NB4 (cell line): ENCODE measurements around the gene DIPK1C.
"Not testable (repeated sequence)": the region's sequence is repeated elsewhere in the genome, so short reads cannot be mapped to it uniquely, and the experiment has no call there.

Experiments
- DNase-seq: peaks from one replicate; pipeline ENCODE4 v3.0.0; 2010; ENCODE audit warnings: low read depth
- H3K4me3 ChIP-seq: one replicate; pipeline ENCODE4 v1.5.1; 2011; ENCODE audit warnings: mild to moderate bottlenecking, low read depth, low read length, moderate library complexity
- MYC ChIP-seq: IDR thresholded peaks from 2 replicates; pipeline ENCODE4 v1.6.1; 2011; ENCODE audit warnings: low read depth, low read length
- POLR2A ChIP-seq: IDR thresholded peaks from 2 replicates; pipeline ENCODE4 v1.6.1; 2011; ENCODE audit warnings: mild to moderate bottlenecking; ENCODE audit not compliant: insufficient read length; ENCODE audit errors: extremely low read depth
- TF ChIP-seq, protein P1 (sequence below): IDR thresholded peaks from one replicate; pipeline ENCODE4 v1.5.1; 2012; ENCODE audit warnings: low read depth, low read length
- TF ChIP-seq, protein P2 (sequence below): IDR thresholded peaks from 2 replicates; pipeline ENCODE4 v1.6.1; 2011; ENCODE audit warnings: low read depth, low read length

Gene DIPK1C

GRCh38 chr18:74457043-74457724 lies at the start of gene DIPK1C:
Gene DIPK1C, minus strand, starts transcription at chr18:74457308. Its CDS starts 49 bp downstream, at chr18:74457259.
- TF ChIP-seq MYC (no peak), POLR2A (no peak)
- TF ChIP-seq, protein P1, sequence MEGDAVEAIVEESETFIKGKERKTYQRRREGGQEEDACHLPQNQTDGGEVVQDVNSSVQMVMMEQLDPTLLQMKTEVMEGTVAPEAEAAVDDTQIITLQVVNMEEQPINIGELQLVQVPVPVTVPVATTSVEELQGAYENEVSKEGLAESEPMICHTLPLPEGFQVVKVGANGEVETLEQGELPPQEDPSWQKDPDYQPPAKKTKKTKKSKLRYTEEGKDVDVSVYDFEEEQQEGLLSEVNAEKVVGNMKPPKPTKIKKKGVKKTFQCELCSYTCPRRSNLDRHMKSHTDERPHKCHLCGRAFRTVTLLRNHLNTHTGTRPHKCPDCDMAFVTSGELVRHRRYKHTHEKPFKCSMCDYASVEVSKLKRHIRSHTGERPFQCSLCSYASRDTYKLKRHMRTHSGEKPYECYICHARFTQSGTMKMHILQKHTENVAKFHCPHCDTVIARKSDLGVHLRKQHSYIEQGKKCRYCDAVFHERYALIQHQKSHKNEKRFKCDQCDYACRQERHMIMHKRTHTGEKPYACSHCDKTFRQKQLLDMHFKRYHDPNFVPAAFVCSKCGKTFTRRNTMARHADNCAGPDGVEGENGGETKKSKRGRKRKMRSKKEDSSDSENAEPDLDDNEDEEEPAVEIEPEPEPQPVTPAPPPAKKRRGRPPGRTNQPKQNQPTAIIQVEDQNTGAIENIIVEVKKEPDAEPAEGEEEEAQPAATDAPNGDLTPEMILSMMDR = no peak
- TF ChIP-seq, protein P2, sequence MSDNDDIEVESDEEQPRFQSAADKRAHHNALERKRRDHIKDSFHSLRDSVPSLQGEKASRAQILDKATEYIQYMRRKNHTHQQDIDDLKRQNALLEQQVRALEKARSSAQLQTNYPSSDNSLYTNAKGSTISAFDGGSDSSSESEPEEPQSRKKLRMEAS = no peak
- H3K4me3 ChIP-seq = no peak within 1 kb of the TSS
- DNase-seq = no peak

- TF ChIP-seq, protein P2 = no peak
- TF ChIP-seq MYC = no peak
- no peak for TF ChIP-seq POLR2A
- TF ChIP-seq, protein P1 = no peak
- no peak overlapping the region for H3K4me3 ChIP-seq
- no peak for DNase-seq
These were observed 49.5 kb upstream of the DIPK1C start for GRCh38 chr18:74506448-74507084.

GRCh38 chr18:74505776-74506175 lies 48.7 kb upstream of the DIPK1C start:
- H3K4me3 ChIP-seq = no peak overlapping the region
- TF ChIP-seq MYC = no peak
- TF ChIP-seq POLR2A = no peak
- TF ChIP-seq, protein P1 = no peak
- TF ChIP-seq, protein P2 = no peak
- no peak for DNase-seq

DNA sequence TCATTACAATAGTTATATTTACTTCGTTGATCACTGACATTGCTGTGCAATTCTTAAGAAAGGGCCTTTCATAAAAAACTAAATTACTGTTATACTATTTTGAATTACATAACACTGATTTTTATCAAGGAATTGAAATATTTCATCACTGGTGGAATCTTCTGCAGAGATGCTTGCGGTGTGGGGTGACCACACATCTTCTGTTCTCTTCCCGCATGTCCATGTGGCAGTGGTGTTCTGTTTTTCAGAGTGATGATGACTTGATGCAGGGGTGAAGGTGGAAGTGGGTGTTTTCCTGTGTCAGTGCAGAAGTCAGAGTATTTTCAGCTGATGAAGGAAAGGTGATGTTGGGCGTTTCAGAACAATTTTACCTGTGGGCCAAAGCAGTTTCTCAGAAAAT lies 46.0 kb upstream of the DIPK1C start:
- DNase-seq = no peak
- TF ChIP-seq, protein P2 = no peak
- TF ChIP-seq, protein P1 = no peak
- no peak for TF ChIP-seq MYC
- no peak for TF ChIP-seq POLR2A
- no peak overlapping the region for H3K4me3 ChIP-seq

- H3K4me3 ChIP-seq = no peak overlapping the region
- no peak for DNase-seq
- TF ChIP-seq, protein P2 = no peak
- TF ChIP-seq, protein P1 = no peak
- TF ChIP-seq POLR2A (no peak), MYC (no peak)
These were observed 44.3 kb upstream of the DIPK1C start for GRCh38 chr18:74501386-74501785.

- peak overlapping the region; percentile 79 for H3K4me3 ChIP-seq
- not testable (repeated sequence) for DNase-seq
These were observed 43.7 kb upstream of the DIPK1C start for GRCh38 chr18:74500774-74501173.
